Astrocyte (in vitro differentiated cells and primary cell): ENCODE measurements around the gene HPS6. TPM values are rescaled to one million over a fixed set of nuclear protein-coding genes. Genes with fewer than 3 reads are reported as not detected.

Experiments used
- DNase-seq: peaks from one replicate; pipeline ENCODE4 v3.0.0-alpha.2; 2010; ENCODE audit warnings: low read depth
- FAIRE-seq: peaks from 2 replicates; lab custom pipeline; 2011; peaks lifted over from hg19 to GRCh38; lab: Jason Lieb, UNC
- H2AFZ ChIP-seq: 2 replicates; pipeline ENCODE4 v1.6.0; 2012; ENCODE audit warnings: low read depth, low read length, inconsistent platforms
- H3K27ac ChIP-seq: 2 replicates; pipeline ENCODE4 v1.5.1; 2011; ENCODE audit warnings: low read depth, low read length, inconsistent platforms
- H3K27me3 ChIP-seq: 2 replicates; pipeline ENCODE4 v1.6.0; 2011; ENCODE audit warnings: low read length, inconsistent platforms; ENCODE audit not compliant: insufficient read depth
- H3K36me3 ChIP-seq: 2 replicates; pipeline ENCODE4 v1.5.1; 2011; ENCODE audit warnings: low read length, inconsistent platforms; ENCODE audit not compliant: insufficient read depth
- H3K4me1 ChIP-seq: 2 replicates; pipeline ENCODE4 v1.5.1; 2011; ENCODE audit warnings: low read length, inconsistent platforms; ENCODE audit not compliant: insufficient read depth
- H3K4me2 ChIP-seq: 2 replicates; pipeline ENCODE4 v1.6.0; 2012; ENCODE audit warnings: low read length, inconsistent platforms
- H3K4me3 ChIP-seq: 2 replicates; pipeline ENCODE4 v1.5.1; 2011; ENCODE audit warnings: low read depth, mild to moderate bottlenecking, low read length, inconsistent platforms; ENCODE audit not compliant: insufficient read depth
- H3K79me2 ChIP-seq: 2 replicates; pipeline ENCODE4 v1.6.0; 2012; ENCODE audit warnings: mild to moderate bottlenecking, low read length, inconsistent platforms; ENCODE audit not compliant: insufficient read depth
- H3K9ac ChIP-seq: 2 replicates; pipeline ENCODE4 v1.6.0; 2012; ENCODE audit warnings: mild to moderate bottlenecking, low read length, inconsistent platforms
- H3K9me3 ChIP-seq: 2 replicates; pipeline ENCODE4 v1.5.1; 2012; ENCODE audit warnings: low read depth, mild to moderate bottlenecking, low read length, inconsistent platforms; ENCODE audit not compliant: insufficient read depth
- H4K20me1 ChIP-seq: 2 replicates; pipeline ENCODE4 v1.6.0; 2012; ENCODE audit warnings: low read length, inconsistent platforms; ENCODE audit not compliant: insufficient read depth
- H3K27ac Mint-ChIP-seq: one replicate; pipeline ENCODE4 v1.8.0; 2021; ENCODE audit warnings: mild to moderate bottlenecking, mixed read lengths; ENCODE audit not compliant: unreplicated experiment
- H3K27me3 Mint-ChIP-seq: one replicate; pipeline ENCODE4 v1.8.0; 2021; ENCODE audit warnings: low read depth, mixed read lengths; ENCODE audit not compliant: unreplicated experiment
- H3K36me3 Mint-ChIP-seq: one replicate; pipeline ENCODE4 v1.8.0; 2021; ENCODE audit warnings: low read depth, mixed read lengths; ENCODE audit not compliant: unreplicated experiment
- H3K4me1 Mint-ChIP-seq: one replicate; pipeline ENCODE4 v1.8.0; 2021; ENCODE audit warnings: low read depth, mixed read lengths; ENCODE audit not compliant: unreplicated experiment
- H3K4me3 Mint-ChIP-seq: one replicate; pipeline ENCODE4 v1.8.0; 2021; ENCODE audit warnings: mild to moderate bottlenecking, moderate library complexity, mixed read lengths; ENCODE audit not compliant: unreplicated experiment
- H3K9me3 Mint-ChIP-seq: one replicate; pipeline ENCODE4 v1.8.0; 2021; ENCODE audit warnings: mild to moderate bottlenecking, mixed read lengths; ENCODE audit not compliant: unreplicated experiment
- CTCF ChIP-seq: IDR thresholded peaks from 2 replicates; pipeline ENCODE4 v1.5.1; 2011; ENCODE audit warnings: low read depth, mild to moderate bottlenecking, inconsistent platforms, low read length, moderate library complexity; ENCODE audit not compliant: insufficient read depth
- EZH2 ChIP-seq: IDR thresholded peaks from 2 replicates; pipeline ENCODE4 v1.6.1; 2012; ENCODE audit warnings: mild to moderate bottlenecking, low read length, inconsistent platforms; ENCODE audit not compliant: insufficient read depth
- total RNA-seq: library from RNA; stranded (reverse); gene quantifications from 2 replicates; pipeline ENCODE4 v1.2.1, GENCODE V29; 2021

The HPS6 gene
- total RNA-seq, 1 donor from 2014 or later, result 23.0 TPM

GRCh38 chr10:102113956-102114857 lies 49.1 kb downstream of the HPS6 start:
- no peaks in the 10 kb centered on the region for H3K27me3 ChIP-seq
- H2AFZ ChIP-seq, result no peak overlapping the region
- H3K4me3 Mint-ChIP-seq, result peak overlapping the region; percentile 96
- peaks cover 20% of the 10 kb centered on the region for H3K36me3 Mint-ChIP-seq
- H3K27ac Mint-ChIP-seq, result peak overlapping the region; percentile 91
- TF ChIP-seq CTCF, result no peak
- TF ChIP-seq EZH2, result no peak
- peaks cover 51% of the 10 kb centered on the region for H3K4me1 ChIP-seq
- no peak for FAIRE-seq
- peak overlapping the region; percentile 54 for H3K27ac ChIP-seq
- H3K27me3 Mint-ChIP-seq, result no peaks in the 10 kb centered on the region
- H3K9ac ChIP-seq, result peak overlapping the region; percentile 88
- H3K4me3 ChIP-seq, result peak overlapping the region; percentile 64
- H3K4me2 ChIP-seq, result peak overlapping the region; percentile 93
- H3K9me3 ChIP-seq, result no peaks in the 10 kb centered on the region
- H4K20me1 ChIP-seq, result peaks cover 57% of the 10 kb centered on the region
- no peak for DNase-seq
- H3K4me1 Mint-ChIP-seq, result peaks cover 52% of the 10 kb centered on the region
- H3K36me3 ChIP-seq, result peaks cover 20% of the 10 kb centered on the region
- H3K9me3 Mint-ChIP-seq, result no peaks in the 10 kb centered on the region
- peaks cover 82% of the 10 kb centered on the region for H3K79me2 ChIP-seq

GRCh38 chr10:102114861-102115618 lies 49.9 kb downstream of the HPS6 start:
- H3K27me3 ChIP-seq, result no peaks in the 10 kb centered on the region
- FAIRE-seq (no peak), DNase-seq (peak; percentile 44)
- Mint-ChIP-seq H3K36me3 (peaks cover 16% of the 10 kb centered on the region), H3K4me1 (peaks cover 48% of the 10 kb centered on the region), H3K27ac (peak overlapping the region; percentile 92), H3K27me3 (no peaks in the 10 kb centered on the region), H3K9me3 (no peaks in the 10 kb centered on the region), H3K4me3 (peak overlapping the region; percentile 88)
- peak overlapping the region; percentile 64 for H3K4me3 ChIP-seq
- peak overlapping the region; percentile 75 for H2AFZ ChIP-seq
- H3K4me1 ChIP-seq, result peaks cover 57% of the 10 kb centered on the region
- TF ChIP-seq CTCF, result no peak
- no peak for TF ChIP-seq EZH2
- peak overlapping the region; percentile 87 for H3K4me2 ChIP-seq
- peaks cover 49% of the 10 kb centered on the region for H4K20me1 ChIP-seq
- H3K79me2 ChIP-seq, result peaks cover 89% of the 10 kb centered on the region
- H3K9me3 ChIP-seq, result no peaks in the 10 kb centered on the region
- H3K27ac ChIP-seq, result peak overlapping the region; percentile 45
- H3K9ac ChIP-seq, result peak overlapping the region; percentile 73
- peaks cover 11% of the 10 kb centered on the region for H3K36me3 ChIP-seq
